HG03103 (cell line): Measurements from ENCODE around the gene ERI3.

Experiments
- ATAC-seq: cut with Tn5 transposase; IDR thresholded peaks from one replicate; pipeline ENCODE4 v1.9.1; 2021; ENCODE audit warnings: low read depth; ENCODE audit not compliant: unreplicated experiment

Gene ERI3

DNA sequence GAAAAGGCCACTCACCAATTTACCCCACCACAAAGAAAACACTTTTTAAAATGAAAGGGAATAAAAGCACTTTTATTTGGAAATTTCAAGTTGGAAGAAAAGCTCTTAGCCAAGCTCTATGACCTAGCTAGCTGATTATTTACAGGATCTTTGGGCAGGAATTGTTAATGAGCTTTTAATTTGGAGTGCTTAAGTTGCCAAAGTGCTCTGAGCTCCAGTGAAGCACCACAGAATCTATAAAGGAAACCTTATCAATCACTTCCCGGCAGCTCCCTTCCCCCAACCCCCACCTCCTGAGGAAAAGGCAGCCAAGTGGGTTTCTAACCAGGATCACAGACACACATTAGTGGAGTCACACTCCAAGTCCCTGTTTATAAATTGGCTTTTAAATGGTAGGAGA lies 1.5 kb downstream of the ERI3 start:
- no peak for ATAC-seq

DNA sequence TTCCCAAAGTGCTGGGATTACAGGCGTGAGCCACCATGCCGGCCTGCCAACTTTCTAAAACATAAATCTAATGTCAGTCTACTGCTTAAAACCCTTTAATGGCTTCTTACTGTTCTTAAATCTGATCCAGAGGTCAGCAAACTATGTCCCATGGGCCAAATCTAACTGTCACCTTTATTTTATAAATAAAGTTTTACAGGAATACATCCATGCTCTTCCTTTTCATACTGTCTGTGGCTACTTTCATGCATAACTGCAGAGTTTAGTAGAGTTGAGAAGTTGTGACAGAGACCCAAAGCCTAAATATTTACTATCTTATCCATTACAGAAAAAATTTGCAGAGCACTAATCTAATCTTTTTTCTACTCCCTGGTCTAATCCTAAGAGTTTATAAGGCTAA lies 3.8 kb downstream of the ERI3 start:
- ATAC-seq, result no peak

DNA sequence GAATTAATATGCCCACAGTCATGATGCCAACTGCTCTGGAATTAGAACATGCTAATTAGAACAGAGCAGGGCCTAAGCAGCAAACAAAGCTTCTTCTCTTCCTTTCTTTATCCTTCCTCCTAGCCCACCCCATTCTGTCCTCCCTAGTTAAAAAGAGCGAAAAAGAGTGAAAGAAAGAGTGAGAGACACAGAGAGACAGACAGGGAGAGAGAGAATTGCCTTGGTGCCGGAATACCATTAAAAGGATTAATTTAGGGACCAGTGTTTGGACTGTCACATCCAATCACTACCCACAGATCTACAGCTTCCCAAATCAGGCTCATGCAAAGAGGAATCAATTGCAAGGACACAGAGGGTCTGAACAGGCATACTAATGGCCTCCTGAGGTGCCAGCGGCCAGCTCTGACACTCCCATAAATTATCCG lies 7.0 kb downstream of the ERI3 start:
- ATAC-seq, result no peak

DNA sequence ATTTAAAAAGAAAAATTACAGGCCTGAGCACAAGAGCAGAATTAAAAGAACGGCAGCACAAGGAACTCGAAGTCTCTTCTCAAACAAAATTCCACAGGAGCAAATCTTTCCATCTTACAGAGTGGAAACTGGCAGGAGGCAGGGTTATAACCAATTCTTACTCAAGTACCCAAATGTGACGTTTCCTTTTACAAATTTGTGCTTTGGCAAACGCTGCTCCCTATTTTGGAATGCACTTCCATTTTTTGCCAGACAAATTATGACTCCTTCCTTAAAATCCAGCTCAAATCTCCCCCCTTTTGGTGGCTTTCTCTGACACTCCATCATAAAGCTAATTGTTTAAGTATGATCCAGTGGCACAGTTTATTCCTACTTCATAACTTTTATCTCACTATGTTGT lies 7.8 kb downstream of the ERI3 start:
- no peak for ATAC-seq

DNA sequence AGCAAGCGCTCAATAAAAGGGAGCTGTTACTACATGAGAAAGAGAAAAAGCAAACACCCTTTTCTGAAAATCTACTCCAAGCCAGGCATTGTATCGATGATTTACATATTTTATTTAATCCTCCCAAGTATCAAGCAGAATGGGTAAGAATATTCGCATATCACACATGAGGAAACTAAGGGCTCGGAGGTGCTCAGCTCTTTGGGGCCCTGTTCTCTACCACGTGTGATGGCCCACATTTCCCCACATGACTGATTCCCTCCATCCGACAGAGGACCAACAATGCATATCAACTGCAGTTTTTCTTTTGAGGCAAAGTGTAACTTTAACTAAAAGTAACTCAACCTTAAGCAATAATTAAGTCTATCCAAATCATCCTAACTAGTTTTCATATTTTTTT lies 8.2 kb downstream of the ERI3 start:
- ATAC-seq, result no peak

DNA sequence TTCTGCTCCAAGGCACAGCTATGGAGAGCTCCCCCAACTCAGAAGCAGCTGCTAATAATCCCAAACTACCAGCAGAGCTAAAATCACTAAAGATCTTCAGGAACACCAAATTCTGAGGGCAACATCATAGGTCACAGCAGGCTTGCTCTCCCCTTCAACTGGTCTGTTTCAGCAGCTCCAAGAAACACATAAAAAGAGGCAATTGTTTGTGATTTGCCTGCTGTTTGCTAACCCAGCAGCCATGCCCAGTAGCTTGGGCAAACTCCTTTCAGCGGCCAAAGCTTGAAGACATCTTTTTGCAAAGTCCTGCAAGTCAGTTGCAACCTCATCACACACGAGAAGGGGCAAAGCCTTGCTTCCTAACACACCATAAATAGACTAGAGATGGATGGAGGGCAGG lies 8.9 kb downstream of the ERI3 start:
- ATAC-seq, result no peak

DNA sequence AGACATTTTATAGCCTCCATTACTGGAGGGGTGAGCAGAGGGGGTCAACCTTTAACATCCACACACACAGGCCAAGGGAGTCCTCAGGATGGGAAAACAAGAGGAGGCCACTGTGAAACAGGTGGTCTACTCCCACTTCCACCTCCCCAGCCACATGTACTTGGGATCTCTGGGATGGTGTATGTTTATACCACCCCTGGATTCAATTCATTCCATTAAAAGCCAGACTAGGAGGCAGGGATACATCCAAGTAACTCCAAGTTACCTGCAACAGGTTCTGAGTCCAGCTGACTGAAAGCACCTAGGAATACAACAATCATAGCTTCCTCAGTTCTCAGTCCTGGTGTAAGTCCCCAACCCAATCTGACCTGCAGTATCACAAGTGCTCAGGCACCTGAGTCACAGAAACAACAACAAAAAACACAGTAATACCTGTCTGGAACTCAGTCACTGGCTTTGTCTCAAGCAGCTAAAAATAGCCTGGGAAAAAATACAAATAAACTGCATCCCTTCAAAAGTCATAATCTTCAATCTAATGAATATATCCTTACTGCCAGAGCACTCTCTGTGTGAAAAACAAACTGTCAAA lies 9.8 kb downstream of the ERI3 start:
- no peak for ATAC-seq

DNA sequence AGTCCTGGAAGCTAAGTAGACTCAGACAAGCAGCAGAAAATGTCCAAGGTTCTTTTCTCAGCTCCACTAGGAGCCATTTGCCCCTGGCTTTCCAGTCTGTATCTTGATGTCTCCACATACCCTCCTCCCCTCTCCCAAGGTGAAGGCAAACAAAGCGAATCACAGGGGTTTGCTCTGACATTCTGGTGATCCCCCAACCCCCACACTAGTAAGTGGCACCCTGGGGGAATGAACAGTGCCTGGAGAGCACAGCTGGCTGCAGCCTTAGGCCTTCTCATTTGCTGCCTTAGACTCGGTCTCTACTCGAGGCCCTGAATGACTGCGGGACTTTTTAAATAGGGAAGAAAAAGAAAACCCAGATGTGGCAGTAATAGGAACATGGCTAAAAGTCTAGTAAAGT lies 15.3 kb downstream of the ERI3 start:
- no peak for ATAC-seq

DNA sequence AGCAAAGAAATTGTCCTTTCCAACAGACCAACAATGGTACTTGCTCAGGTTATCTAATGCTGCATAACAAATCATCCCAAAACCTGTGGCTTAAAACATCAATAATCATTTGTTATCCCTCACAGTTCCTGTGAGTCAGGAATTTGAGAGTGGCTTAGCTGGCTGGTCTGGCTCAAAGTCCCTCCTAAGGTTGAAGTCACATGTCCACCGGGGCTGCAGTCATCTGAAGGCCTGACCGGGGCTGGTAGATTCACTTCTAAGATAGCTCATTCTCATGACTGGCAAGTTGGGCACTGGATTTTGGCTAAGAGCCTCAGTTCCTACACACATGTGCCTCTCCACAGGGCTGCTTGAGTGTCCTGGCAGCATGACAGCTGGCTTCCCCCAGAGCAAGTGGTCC lies 16.9 kb downstream of the ERI3 start:
- no peak for ATAC-seq

DNA sequence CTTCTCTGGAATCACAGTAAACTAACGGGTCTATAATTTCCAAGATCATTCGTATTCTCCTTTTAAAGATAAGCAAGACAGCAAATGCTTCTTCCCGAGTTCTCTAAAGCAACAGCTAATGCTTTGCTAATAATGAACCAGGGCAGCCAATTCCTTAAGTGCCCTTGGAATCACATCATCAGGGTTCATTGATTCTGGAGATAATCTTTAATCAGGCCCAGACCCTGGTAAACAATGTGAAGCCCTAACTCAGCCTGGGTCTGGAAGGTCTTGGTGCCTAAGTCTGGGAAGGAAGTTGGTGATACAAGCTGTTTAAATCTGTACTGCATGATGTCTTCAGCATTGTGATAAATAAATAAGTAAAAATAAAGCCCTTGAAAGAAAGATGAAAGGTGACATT lies 18.4 kb downstream of the ERI3 start:
- no peak for ATAC-seq

DNA sequence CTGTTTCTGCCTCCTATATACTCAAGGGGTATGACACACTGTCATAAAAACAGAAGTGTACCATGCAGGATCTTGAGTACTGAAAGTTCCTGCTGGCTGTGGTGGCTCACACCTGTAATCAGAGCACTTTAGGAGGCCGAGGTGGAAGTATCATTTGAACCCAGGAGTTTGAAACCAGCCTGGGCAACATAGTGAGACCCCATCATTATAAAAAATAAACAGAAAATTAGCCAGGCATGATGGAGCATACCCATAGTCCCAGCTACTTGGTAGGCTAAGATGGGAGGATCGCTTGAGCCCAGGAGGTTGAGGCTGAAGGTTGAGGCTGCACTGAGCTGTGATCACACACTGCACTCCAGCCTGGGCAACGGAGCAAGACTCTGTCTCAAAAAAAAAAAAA lies 20.1 kb downstream of the ERI3 start:
- ATAC-seq, result no peak

DNA sequence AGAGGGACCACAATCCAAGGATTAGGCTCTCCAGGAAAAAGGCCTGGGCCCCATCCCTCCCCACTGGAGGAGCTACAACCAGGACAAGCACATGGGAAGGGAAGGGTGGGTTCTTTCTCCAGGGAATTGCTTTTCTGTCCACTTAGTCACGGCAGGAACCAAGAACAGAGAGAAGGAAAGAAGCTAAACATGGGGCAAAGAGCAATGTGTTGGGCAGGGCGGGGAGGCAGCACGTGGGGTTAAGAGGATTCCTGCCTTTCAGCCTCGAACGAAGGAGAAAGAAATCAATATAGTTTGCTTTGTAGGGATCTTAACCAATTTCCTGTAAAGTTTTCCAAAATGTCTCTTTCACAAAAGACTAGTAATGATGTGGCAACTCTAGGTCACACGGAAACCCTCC lies 21.7 kb downstream of the ERI3 start:
- ATAC-seq, result no peak

DNA sequence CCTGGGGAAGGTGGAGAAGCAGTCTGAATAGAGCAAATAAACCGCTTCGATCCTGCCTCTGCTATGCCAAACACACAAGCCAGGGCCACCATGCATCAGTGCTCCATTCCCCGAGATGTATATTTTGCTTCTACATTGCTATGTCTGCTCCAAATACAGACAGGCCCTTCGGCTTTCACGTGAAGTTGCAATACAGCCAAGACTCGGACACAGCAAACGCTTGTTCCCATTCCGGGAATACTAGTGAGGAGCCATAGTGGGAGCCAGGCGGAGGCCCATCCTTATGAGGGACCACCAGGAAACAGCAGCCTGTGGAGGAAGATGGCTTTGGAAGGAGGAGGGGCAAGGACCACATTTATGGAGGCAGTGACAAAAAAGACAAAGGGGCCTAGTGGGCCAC lies 22.6 kb downstream of the ERI3 start:
- ATAC-seq, result no peak

DNA sequence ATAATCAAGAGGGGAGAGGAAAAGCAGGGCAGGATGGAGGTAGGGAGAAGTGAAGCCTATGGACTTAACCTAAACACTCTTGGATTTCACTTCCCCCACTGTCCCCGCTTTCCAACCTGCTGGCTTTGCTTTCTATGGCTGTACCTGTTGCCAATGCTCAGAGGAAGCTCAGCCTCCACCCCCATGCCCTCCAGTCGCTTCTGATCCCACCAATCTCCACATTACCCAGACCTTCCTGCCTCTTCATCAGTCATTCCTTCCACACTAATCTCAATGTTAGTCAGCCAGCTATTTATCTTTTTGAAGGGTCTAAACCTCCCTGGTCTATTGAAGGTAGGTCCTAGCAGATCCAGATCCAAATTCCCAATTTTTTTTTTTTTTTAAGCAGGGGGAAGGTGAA lies 24.1 kb downstream of the ERI3 start:
- ATAC-seq, result no peak

DNA sequence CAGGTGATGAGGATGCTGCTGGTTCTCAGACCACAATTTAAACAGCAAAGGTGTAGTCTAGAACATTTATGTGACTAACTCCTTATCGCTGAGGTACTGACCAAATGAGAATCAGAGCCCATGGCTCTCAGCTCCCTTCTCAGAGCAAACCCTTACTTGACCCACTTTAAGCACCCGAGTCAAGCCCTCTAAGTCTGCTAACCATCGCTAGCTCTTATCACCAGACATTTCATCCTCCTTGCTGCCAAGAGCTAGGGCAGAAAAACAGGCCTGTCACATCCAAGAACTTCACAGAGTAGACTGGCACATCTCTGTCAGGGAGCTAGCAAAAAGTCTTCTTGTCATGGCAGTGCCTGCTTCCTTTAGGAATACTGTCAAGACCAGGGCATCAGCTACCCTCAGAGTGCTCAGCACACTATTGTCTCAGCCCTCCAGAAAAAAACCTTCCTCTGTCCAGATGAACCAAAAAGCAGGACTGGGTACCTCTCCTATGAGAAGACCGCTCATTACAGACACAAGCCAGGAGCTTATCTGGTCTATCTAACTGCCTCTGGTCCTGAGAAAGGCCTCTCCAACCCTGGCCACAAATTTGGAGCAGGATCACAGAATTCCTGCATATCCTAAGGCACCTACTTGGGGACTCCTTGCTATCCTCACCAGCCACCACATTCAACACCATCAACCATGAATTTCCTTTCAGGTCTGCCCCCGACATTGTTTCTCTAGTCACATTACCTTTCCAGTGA lies 26.2 kb downstream of the ERI3 start:
- no peak for ATAC-seq

DNA sequence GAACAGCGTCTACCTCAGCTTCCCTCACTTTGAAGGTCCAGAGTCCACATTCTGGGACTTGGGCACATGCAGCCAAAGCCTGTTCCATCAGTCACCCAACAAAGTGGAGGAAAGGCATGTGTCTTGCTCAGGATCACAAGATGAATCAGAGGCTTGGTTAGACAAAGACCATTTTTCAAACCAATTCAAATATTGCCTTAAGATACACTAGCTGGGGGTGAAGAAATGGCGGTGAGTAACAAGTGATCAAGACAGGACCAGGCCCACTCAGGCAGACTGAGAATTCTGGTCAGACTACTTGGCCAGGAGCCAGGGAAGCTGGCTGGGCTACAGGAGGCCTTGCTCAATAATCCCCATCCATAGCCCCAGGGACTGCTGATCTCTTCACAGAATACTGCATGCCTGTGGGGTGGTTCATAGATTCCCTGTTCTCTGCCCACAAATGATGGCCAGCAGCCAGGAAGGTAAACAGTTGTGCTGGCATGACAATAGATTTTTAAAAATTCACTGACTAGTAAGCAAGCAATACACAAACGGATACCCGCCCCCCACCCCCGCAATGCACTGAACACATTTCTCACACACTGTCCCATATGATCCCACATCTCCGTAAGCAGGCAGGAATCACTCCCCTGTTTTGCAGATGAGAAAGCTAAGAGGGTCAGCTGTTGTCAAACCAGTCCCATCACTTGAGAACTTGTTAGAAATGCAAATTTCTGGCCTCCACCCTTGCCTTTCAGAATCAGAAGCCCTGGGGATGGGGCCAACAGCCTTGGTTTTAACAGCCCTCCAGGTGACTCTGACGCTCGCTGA lies 27.2 kb downstream of the ERI3 start:
- ATAC-seq, result no peak

DNA sequence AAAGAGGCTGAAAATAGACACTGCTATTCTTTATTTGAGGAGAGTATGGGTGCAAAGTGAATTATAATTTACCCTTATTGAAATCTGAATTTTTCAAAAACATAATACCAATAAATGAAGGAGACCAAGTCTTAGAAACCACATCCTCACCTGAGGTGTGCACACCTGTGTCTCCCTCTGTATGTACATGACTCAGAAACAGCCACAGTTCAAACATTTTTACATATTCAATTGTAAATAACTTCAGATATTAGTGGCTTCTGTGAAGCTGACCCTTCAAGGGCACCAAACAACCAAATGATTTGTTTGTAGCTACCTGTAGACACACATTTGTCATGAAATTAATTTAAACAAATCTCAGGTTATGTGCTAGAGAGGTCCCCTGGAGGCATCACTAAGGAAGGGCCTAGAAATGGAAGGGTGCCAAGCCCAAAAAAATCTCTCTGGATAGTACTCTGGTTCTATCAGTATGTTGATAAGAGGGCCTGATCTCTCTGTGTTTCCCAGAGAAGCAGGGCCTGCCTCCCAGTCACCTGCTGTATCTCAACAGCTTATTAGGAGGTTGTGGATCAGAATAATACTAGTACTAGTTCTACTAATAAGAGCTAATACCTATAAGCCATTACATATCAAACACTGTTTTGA lies 28.1 kb downstream of the ERI3 start:
- no peak for ATAC-seq

DNA sequence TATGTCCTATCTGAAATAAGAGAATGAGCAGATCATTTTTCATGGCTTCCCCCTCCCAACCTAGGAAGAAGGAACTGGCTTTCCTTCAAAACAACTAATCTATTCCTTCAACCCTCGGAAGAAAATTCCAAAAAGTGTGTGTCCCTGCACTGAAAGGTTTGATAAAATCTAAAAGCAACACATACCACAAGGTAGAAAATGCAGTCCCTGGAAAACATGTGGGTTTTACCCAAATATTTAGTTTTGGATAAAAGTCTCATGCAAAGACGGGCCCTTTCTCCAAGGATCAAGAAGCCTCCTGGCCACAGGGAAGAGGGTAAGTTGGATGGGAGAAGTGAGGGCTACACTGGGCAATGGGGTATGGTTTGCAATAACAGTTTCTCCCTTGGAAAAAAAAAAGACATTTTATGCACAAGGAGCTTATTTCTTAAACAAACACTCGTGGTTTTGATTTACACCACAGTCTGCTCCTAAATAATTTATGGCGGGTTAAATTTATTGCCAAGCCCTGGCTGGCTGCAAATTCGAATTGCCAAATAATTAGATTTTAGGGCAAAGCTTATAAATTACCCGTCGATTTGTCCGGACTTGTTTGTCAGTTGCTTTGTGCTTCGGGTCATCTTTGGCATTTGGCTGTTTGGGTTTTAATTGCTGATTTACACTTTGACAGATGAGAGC lies 28.9 kb downstream of the ERI3 start:
- ATAC-seq, result no peak

DNA sequence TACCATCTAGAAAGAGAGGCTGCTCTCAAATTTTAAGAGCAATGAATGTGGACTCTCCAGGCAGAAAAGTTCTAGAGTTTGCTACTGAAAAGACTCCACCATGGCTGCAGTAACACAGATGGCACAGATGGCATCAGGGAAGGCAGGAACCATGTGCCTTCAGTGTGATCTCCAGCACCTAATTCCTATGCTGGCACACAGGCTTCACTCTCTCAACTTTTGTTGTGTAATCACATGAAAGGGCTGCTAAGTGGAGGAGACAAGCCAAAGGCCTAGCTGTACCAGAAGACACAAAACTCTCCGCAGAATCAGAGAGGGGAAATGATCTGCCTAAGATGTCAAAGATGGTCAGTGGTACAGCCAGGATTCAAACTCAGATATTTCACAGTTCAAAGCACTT lies 31.1 kb downstream of the ERI3 start:
- no peak for ATAC-seq

DNA sequence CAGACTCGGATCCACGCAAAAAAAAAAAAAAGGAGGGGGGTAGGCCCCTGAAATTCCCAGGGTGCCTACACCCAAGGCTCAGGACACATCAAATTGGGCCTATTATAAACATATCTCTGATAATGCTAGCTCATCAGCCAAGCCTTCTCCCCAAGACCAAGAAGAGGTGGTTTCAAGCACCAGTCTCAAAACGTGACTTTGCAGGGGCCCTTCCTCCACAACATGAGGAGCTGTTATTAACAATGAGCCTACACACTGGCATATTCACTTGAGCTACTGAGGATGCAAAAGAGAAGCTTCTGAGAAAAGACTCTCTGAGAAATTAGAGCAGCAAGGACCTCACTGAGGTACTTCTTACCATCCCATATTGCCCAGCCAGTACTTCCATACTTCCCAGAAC lies 32.7 kb downstream of the ERI3 start:
- ATAC-seq, result no peak

DNA sequence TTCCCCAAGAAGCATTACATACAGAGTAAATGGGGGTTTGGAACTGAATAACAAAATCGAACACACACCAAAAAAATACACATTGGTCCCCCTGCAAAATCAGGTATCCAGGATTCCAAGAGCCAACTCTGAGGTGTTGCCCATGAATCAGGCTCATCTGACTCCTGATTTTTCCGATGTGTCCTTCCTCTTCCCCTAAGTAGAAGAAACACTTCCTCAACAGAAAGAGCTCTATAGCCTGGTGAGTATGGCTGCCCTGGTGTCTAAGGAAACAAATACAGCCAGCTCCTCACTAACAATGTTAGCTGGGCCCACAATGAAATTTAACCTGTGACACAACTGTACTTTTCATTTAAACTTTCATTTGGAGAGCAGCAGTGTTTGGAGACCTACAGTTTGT lies 33.6 kb downstream of the ERI3 start:
- ATAC-seq, result no peak
